AML-193 (cell line): ENCODE measurements around the gene DNMT3L.
"Not testable (repeated sequence)": the region's sequence is repeated elsewhere in the genome, so short reads cannot be mapped to it uniquely, and the experiment has no call there.

Experiments used
- DNase-seq, 2 experiments: peaks; one replicate each; lab custom pipeline; 2025; lab: John Stamatoyannopoulos, UW

The DNMT3L gene

DNA sequence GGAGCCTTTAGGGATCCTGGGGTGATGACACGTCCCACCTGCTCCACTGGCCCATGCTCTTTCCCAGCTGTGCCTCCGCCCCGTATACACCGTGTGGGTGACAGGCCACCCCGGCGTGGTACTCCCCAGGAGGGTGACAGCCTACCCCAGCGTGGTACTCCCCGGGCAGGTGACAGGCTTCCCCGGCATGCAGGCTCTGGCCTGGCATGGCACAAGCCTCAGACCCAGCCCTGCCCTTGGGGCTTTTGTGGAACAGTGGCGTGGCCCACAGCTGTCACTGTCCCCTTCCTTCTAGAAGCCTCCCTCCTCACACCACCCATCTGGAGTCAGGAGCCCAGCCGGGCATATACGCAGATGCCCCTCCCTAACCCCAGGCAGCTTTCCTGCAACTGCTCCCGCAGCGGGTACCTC is 33.5 kb upstream of the DNMT3L start:
- DNase-seq: no peak

- no peak for DNase-seq
Observed at GRCh38 chr21:44294391-44295162, 32.9 kb upstream of the DNMT3L start.

- DNase-seq: no peak
Observed at GRCh38 chr21:44293551-44294231, 32.0 kb upstream of the DNMT3L start.

- DNase-seq: no peak
Observed at GRCh38 chr21:44292812-44293195, 31.1 kb upstream of the DNMT3L start.

GRCh38 chr21:44291936-44292811 is 30.5 kb upstream of the DNMT3L start:
- DNase-seq: no peak

- DNase-seq: no peak
Observed at GRCh38 chr21:44291078-44291935, 29.6 kb upstream of the DNMT3L start.

- no peak for DNase-seq
Observed at GRCh38 chr21:44290327-44291077, 28.8 kb upstream of the DNMT3L start.

- no peak for DNase-seq
Observed at GRCh38 chr21:44289381-44290010, 27.8 kb upstream of the DNMT3L start.

DNA sequence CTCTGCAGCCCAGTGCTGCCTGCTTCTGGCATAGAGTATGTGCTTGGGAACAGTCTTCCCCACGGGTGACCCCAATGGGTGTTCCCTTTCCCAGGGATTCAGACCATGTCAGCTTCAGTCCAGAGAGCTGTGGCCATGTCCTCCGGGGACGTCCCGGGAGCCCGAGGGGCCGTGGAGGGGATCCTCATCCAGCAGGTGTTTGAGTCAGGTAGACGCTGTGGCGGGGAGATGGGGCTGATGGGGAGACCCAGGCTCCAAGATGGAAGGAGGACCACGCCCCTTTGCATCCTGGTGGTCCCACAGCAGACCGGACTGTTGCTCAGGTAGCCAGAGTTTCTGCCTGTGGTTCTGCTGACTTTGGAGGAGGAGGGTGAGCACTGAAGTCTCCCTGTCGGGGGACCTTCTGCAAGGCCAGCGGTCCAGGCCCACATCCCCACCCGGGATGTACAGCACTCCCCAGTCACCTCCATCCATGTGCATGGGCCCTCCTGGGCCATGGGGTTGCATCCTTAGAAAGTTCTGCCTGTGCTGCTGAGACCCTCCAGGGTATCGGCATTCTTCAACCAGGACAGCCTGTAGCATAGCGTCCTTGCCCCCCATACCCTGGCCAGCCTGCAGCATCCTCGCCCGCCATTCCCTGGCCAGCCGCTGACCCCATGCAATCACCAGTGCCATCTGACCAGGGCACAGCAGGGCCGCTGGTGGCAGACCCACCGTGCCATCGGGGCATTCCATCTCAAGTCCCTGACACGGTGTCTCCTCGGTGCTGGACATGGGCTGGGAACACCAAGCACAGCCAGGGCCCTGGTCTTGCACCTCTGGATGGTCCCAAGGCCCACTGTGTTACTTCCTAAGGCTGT is 26.8 kb upstream of the DNMT3L start:
- no peak for DNase-seq

DNA sequence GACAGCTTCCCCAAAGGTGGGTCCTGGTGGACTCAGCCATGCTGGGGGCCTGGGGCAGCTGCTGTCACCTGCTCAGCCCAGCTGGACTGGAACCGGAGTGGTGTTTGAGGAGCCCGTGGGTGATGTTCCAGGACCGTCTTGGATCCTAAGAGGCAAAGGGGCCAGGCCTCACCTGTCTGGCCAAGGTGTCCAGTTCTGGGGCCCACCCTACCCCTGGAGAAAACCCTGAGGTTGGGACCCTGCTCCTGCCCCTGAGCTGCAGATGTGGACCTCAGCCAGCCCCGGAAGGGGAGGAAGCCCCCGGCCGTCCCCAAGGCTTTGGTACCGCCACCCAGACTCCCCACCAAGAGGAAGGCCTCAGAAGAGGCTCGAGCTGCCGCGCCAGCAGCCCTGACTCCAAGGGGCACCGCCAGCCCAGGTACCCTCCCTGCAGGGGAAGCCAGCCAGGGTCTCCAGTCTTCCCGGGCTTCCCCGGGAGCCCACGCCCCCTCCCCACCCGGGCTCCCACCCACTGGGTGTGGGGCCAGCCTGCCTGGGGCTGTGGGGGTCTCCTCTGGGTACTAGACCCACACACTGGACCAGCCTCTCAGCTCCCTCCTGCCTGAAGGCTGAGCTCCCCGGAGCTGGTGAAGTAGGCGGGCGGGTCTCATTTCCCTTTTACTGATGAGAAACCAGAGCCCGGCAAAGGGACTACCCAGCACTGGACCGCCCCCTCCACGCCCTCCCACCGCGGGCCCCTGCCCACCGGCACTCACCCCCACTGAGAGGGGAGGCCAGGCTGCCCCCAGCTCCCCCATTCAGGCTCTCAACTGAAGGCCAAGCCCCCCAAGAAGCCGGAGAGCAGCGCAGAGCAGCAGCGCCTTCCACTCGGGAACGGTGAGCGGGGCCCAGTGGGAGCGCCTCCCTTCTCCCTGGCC is 25.3 kb upstream of the DNMT3L start:
- DNase-seq: no peak

DNA sequence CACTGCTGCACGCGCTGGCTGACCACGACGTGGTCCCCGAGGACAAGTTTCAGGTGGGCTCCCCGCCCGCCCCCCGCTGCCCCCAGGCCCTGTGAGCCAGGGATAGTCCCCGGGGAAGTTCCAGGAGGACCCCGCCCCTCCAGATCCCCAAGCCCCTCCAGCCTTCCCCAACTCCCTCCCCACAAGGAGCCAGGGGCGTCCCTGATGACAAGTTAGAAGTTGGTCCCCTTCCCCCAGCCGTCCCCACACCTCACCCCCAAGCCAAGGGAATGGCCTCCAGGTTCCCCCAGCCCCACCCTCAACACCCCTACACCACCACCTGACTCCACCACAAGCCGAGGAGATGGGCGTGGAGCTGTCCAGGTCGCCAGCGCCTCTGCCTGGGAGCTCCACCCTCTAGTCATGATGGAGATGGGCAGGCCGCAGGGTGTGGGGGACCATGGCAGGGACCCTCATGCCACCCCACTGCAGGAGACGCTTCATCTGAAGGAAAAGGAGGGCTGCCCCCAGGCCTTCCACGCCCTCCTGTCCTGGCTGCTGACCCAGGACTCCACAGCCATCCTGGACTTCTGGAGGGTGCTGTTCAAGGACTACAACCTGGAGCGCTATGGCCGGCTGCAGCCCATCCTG is 24.5 kb upstream of the DNMT3L start:
- DNase-seq: no peak

DNA sequence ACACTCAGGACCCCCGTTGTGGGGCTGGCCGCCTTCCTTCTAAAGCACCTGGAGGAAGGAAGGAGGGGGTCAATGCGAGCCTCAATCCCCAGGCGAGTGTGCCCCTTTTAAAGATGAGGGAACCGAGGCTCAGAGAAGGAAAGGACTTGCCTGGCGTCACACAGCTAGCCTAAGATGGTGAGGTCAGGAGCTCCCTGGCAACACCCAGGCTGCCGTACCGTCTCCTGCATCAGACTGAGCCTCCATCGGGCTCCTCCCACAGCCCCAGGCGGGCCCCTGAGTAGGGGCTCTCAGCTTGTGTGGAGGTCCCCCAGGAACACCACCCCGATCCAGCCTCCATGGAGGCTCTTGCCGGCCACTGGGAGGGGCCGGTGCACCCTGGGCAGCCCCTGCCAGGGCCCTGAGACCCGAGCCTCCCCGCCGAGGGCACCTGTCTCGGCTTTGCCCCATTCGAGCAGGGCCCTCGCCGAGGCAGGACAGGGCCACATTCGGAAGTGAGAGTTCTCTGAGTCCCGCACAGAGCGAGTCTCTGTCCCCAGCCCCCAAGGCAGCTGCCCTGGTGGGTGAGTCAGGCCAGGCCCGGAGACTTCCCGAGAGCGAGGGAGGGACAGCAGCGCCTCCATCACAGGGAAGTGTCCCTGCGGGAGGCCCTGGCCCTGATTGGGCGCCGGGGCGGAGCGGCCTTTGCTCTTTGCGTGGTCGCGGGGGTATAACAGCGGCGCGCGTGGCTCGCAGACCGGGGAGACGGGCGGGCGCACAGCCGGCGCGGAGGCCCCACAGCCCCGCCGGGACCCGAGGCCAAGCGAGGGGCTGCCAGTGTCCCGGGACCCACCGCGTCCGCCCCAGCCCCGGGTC is 23.7 kb upstream of the DNMT3L start, which contains the start of gene AIRE:
AIRE (plus strand) TSS at position 739 of the 855 bp plus-strand sequence. CDS start 131 bp downstream, outside the sequence.
- DNase-seq: no peak

DNA sequence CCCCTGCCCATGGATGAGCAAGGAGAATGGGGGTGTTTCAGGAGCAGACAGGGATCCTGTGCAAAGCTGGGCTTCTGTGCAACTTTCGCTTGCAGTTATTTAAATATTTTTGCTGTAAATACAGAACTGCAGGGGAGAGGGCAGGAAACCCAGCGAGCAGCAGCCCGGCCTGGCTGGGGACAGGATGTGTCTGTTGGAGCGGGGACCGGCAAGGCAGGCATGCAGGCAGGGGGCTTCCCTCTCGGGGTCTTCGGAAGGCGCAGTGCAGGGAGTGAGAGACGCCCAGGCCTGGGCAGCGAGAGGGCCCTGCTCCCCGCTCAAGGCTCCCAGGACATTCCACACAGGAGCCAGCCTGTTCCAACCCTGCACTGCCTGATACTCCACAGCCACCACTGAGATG is 22.3 kb upstream of the DNMT3L start:
- DNase-seq: no peak

- DNase-seq: not testable (repeated sequence)
Observed at GRCh38 chr21:44283211-44283785, 21.6 kb upstream of the DNMT3L start.

GRCh38 chr21:44282370-44282769 is 20.7 kb upstream of the DNMT3L start:
- DNase-seq: no peak

- no peak for DNase-seq
Observed at GRCh38 chr21:44281801-44282200, 20.1 kb upstream of the DNMT3L start.
